Ascending aorta (tissue), 2 donors: Measurements from ENCODE around the gene SCN2B. TPM values are rescaled to one million over a fixed set of nuclear protein-coding genes. Genes with fewer than 3 reads are reported as not detected.

ENCODE experiments used
- DNase-seq, 2 donors: peaks; one replicate each; pipeline ENCODE4 v3.0.0-alpha.2; 2019; ENCODE audit warnings: low spot score in 2 of 2
- H3K27ac ChIP-seq, 2 donors: fragments of 200-600 bp; sonication (generic); one replicate each; pipeline ENCODE4 v1.5.1; 2016 to 2017; ENCODE audit warnings: mild to moderate bottlenecking in 1 of 2
- H3K27me3 ChIP-seq: fragments of 200-600 bp; sonication (generic); one replicate; pipeline ENCODE4 v1.5.1; 2017
- H3K36me3 ChIP-seq, 2 donors: fragments of 200-600 bp; sonication (generic); one replicate each; pipeline ENCODE4 v1.5.1; 2016
- H3K4me1 ChIP-seq, 2 donors: fragments of 200-600 bp; sonication (generic); one replicate each; pipeline ENCODE4 v1.5.1; 2016 to 2017; ENCODE audit warnings: mild to moderate bottlenecking in 1 of 2
- H3K4me3 ChIP-seq, 2 donors: fragments of 200-600 bp; sonication (generic); one replicate each; pipeline ENCODE4 v1.5.1; 2016 to 2017; ENCODE audit warnings: mild to moderate bottlenecking in 1 of 2
- H3K9me3 ChIP-seq, 2 donors: fragments of 200-600 bp; sonication (generic); one replicate each; pipeline ENCODE4 v1.5.1; 2016
- intact Hi-C: fragments of 100-400 bp; cut with DNase I; formaldehyde crosslinking; loops from one replicate; pipeline ENCODE4 v1.15.1; 2023
- total RNA-seq: library from RNA; depleted of rRNA; stranded (reverse); fragments of >200 nt; gene quantifications from one replicate; pipeline ENCODE4 v1.1.0, GENCODE V29; 2016
- TF ChIP-seq, protein P1 (sequence below), 3 experiments: fragments of 200-600 bp in 2 of 3; fragments of 450-650 bp in 1 of 3; sonication (generic) in 2 of 3; IDR thresholded peaks; one replicate each; pipeline ENCODE4 v1.5.1; 2016 to 2019; ENCODE audit warnings: antibody characterized with exemption in 3 of 3, mild to moderate bottlenecking in 1 of 3, moderate library complexity in 1 of 3

The SCN2B gene
- total RNA-seq, 1 donor from 2014 or later: 0.11 TPM

DNA sequence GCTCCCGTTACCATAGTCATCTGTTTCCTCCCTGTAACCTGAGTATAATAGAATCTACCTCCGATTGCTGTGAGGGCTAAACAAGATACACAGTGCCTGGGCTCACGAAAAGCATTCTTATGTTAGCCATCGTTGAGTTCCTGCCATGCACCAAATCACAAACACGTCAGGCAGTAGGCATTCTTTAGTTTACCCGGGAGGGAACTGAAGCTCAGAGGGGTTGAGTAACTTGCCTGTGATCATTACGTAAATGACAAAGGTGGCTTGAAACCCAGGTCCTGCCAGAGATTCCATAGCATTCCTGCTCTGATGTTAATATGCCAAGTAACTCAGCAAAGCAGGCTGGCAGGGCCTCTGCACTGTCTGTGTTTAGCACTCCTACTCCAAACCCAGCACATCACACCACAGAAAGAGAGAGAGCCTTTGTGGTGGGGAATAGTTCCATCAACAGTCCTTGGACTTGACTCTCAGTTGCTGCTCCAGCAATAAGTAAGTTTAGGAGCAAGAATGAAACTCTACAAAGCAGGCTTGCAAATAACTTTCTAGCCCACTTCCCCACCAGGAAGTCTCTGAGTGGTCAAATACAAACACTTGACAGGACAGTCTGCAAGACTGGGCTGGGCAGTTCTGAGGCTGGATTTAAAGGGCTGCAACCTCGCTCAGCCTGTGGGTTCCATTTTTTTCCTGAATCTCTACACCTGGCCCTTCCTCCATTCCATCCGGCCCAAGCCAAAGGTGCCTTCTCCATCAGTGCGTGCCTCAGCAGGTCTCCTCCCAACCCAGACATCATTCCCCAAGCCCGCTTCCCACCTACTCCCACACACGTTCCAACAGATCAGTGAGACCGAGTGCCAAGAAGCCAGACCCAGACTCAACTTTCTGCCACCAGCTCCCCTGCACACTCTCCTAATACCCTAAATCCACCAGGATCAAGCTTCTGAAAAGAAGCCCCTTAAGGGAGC, 1.1 kb downstream of the SCN2B start:
- TF ChIP-seq, protein P1, sequence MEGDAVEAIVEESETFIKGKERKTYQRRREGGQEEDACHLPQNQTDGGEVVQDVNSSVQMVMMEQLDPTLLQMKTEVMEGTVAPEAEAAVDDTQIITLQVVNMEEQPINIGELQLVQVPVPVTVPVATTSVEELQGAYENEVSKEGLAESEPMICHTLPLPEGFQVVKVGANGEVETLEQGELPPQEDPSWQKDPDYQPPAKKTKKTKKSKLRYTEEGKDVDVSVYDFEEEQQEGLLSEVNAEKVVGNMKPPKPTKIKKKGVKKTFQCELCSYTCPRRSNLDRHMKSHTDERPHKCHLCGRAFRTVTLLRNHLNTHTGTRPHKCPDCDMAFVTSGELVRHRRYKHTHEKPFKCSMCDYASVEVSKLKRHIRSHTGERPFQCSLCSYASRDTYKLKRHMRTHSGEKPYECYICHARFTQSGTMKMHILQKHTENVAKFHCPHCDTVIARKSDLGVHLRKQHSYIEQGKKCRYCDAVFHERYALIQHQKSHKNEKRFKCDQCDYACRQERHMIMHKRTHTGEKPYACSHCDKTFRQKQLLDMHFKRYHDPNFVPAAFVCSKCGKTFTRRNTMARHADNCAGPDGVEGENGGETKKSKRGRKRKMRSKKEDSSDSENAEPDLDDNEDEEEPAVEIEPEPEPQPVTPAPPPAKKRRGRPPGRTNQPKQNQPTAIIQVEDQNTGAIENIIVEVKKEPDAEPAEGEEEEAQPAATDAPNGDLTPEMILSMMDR (IDR thresholded peaks at IDR 0.05): no peak
- Histone ChIP-seq H3K36me3 (no peaks in the 10 kb centered on the region), H3K4me3 (no peak overlapping the region), H3K27me3 (no peaks in the 10 kb centered on the region), H3K4me1 (no peaks in the 10 kb centered on the region), H3K27ac (no peak overlapping the region), H3K9me3 (no peaks in the 10 kb centered on the region)
- DNase-seq: no peak
- intact Hi-C loops: no loop called here

DNA sequence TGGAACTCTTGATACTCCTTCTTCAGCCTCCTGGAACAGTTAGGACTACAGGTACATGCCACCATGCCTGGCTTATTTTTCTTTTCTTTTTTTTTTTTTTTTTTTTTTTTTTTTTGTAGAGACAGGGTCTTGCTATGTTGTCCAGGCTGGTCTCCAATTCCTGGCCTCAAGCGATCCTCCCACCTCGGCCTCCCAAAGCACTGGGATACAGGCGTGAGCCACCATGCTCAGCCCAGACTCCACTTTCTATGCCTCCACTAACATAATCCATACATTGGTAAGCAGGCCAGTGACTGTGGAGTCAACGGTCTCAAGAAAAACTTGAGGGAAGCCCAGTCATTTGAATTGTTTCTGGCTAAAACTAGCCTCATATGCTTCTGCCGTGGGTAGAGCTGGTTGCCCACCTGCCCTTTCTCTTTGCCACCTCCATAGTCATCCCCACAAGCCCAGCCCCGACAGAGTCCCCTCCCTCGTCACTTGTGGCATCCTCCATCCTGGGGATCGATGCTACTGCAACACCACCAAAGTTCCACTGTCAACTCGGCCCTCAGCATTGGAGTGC, 2.4 kb downstream of the SCN2B start:
- Histone ChIP-seq H3K27ac (no peak overlapping the region), H3K4me1 (no peaks in the 10 kb centered on the region), H3K9me3 (no peaks in the 10 kb centered on the region), H3K36me3 (no peaks in the 10 kb centered on the region), H3K4me3 (no peak overlapping the region), H3K27me3 (no peaks in the 10 kb centered on the region)
- TF ChIP-seq, protein P1 (IDR thresholded peaks at IDR 0.05): no peak
- DNase-seq: no peak
- intact Hi-C loops: no loop called here

DNA sequence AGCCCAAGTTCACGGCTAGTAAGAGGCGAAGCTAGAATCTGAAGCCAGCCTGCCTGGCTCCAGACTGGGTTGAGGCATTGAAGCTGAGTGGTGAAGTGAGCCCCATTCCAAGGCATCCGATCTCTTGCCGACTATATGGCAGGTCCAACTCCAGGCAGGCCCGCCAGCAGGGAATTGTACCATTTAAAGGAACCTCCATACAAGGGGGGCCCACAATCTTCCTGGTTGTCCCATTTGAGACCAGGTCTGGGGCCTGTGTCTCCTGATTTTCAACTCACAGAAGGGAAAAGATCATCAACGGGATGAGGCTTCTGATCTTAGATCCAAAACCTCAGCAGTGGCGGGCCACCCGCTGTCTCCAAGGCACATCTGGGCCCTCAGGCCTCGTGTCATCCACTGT, 4.1 kb downstream of the SCN2B start:
- intact Hi-C loops: no loop called here
- H3K4me3 ChIP-seq: no peak overlapping the region
- H3K27ac ChIP-seq: no peak overlapping the region
- no peaks in the 10 kb centered on the region for H3K36me3 ChIP-seq
- TF ChIP-seq, protein P1 (IDR thresholded peaks at IDR 0.05): no peak
- H3K9me3 ChIP-seq: no peaks in the 10 kb centered on the region
- H3K4me1 ChIP-seq: no peaks in the 10 kb centered on the region
- H3K27me3 ChIP-seq: no peaks in the 10 kb centered on the region
- DNase-seq: no peak

DNA sequence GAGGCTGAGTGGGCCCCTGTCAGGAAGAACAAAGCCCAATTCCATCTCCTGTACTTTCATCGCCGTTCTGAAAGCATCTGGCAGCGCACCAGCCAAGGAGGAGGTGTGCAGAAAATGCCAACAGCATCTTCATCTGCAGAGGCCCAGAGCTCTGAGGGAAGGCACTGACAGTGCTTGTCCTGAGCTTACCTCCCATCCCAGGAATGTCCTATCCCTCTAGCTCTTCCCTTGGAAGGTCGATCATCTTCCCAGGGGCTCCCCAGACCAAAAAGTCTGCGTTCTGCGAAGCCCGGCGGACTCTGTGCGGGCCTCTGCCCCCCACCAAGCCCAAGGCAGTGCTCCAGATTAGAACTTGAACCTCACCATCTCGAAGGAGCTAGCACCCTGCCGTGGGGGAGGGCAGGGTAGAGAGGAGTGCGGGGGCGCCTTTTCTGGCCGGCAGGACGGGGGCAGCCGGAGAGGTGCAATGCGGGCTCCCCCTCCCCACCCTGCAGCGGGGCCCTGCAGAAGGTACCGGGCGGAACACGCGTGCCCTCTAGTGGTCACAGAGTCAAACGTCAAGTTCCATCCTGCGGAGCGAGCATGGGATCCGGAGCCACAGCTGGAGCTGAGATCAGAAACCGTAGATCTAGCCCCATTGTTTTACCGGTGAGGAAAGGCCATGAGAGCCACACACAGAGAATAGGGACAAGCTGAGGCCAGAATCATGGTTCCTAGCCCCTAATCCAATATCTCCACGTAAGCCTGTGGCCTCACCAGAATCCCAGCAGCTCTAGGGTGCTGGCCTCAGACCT, 5.0 kb downstream of the SCN2B start:
- intact Hi-C loops: loop anchor here (1.0 kb wide), 1 partner anchor 26 kb away; no protein-coding TSS in a partner anchor
- TF ChIP-seq, protein P1 (IDR thresholded peaks at IDR 0.05): peak; percentile 73 to 88 (median 85)

DNA sequence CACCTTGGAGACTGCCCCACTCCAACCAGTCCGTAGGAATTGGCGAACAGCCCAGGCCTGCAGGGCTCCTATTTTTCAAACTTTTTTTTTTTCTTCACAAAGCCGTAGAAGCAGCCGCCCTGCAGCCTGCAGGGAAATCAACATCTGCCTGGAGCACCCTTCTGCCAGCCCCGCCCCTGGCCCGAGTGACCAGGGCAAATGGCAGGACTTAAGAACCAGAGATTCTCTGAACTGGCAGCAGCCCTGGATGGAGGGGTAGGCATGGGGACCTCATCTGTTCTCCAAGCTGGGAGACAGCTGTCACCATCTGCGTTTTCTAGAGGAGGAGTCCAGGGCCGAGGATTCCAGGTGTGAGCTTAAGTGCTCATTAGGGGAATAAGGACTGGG, 5.6 kb downstream of the SCN2B start:
- no peak overlapping the region for H3K27ac ChIP-seq
- no peak overlapping the region for H3K4me3 ChIP-seq
- no peaks in the 10 kb centered on the region for H3K36me3 ChIP-seq
- no peaks in the 10 kb centered on the region for H3K9me3 ChIP-seq
- DNase-seq: no peak
- intact Hi-C loops: loop anchor here (1.0 kb wide), 1 partner anchor 26 kb away; no protein-coding TSS in a partner anchor
- H3K27me3 ChIP-seq: no peaks in the 10 kb centered on the region
- H3K4me1 ChIP-seq: no peaks in the 10 kb centered on the region
- TF ChIP-seq, protein P1 (IDR thresholded peaks at IDR 0.05): no peak

More for the DNA sequence above, 5.0 kb downstream of the SCN2B start:
- H3K27ac ChIP-seq: no peak overlapping the region
- H3K9me3 ChIP-seq: no peaks in the 10 kb centered on the region
- no peaks in the 10 kb centered on the region for H3K36me3 ChIP-seq
- H3K27me3 ChIP-seq: no peaks in the 10 kb centered on the region
- H3K4me1 ChIP-seq: no peaks in the 10 kb centered on the region
- DNase-seq: peak in 1 of 2 donors; percentile 74
- H3K4me3 ChIP-seq: no peak overlapping the region
